Calu3 (cell line): ENCODE results near the gene ASTN2. TPM values are rescaled to one million over a fixed set of nuclear protein-coding genes. Genes with fewer than 3 reads are reported as not detected.

Source experiments
- BruUV-seq: library from RNA; stranded (reverse); fragments of 400-500 nt; replicated peaks from 2 replicates; lab custom pipeline; 2021; lab: Mats Ljungman, UMichigan
- CTCF ChIA-PET: fragments of 300-600 bp; sonication (Branson Sonifier 250); formaldehyde crosslinking; loops from one replicate; lab custom pipeline; 2022; ENCODE audit warnings: antibody characterized with exemption; lab: Charles Lee
- DNase-seq: peaks from one replicate; pipeline ENCODE4 v3.0.0; 2022
- H3K27ac Mint-ChIP-seq: one replicate; pipeline ENCODE4 v1.8.0; 2022; ENCODE audit warnings: mixed read lengths; ENCODE audit not compliant: unreplicated experiment
- H3K27me3 Mint-ChIP-seq: one replicate; pipeline ENCODE4 v1.8.0; 2022; ENCODE audit warnings: mixed read lengths; ENCODE audit not compliant: unreplicated experiment
- H3K36me3 Mint-ChIP-seq: one replicate; pipeline ENCODE4 v1.8.0; 2022; ENCODE audit warnings: mild to moderate bottlenecking, moderate library complexity, mixed read lengths; ENCODE audit not compliant: insufficient read depth, unreplicated experiment
- H3K4me1 Mint-ChIP-seq: one replicate; pipeline ENCODE4 v1.8.0; 2022; ENCODE audit warnings: mild to moderate bottlenecking, low read depth, mixed read lengths; ENCODE audit not compliant: unreplicated experiment
- H3K4me3 Mint-ChIP-seq: one replicate; pipeline ENCODE4 v1.8.0; 2022; ENCODE audit warnings: mild to moderate bottlenecking, low read depth, moderate library complexity, mixed read lengths; ENCODE audit not compliant: unreplicated experiment
- H3K9me3 Mint-ChIP-seq: one replicate; pipeline ENCODE4 v1.8.0; 2022; ENCODE audit warnings: low read depth, mixed read lengths; ENCODE audit not compliant: unreplicated experiment
- CTCF ChIP-seq: fragments of 200-600 bp; IDR thresholded peaks from one replicate; pipeline ENCODE4 v1.8.0; 2022; ENCODE audit warnings: antibody characterized with exemption; ENCODE audit not compliant: unreplicated experiment
- intact Hi-C: fragments of 100-400 bp; cut with micrococcal nuclease; formaldehyde crosslinking; loops from one replicate; pipeline ENCODE4 v1.10.0; 2022; ENCODE audit not compliant: unreplicated experiment
- total RNA-seq: library from RNA; stranded (reverse); gene quantifications from 2 replicates; pipeline ENCODE4 v1.2.3, GENCODE V29; 2022

Gene ASTN2
- total RNA-seq, 1 experiment from 2014 or later = 1.7 TPM

- no TSS peak for BruUV-seq
- no peak for DNase-seq
- Mint-ChIP-seq H3K27ac (no peak overlapping the region), H3K36me3 (no peaks in the 10 kb centered on the region), H3K27me3 (no peaks in the 10 kb centered on the region), H3K4me1 (peaks cover 16% of the 10 kb centered on the region), H3K9me3 (peaks cover 2% of the 10 kb centered on the region), H3K4me3 (no peak overlapping the region)
- TF ChIP-seq CTCF = no peak
- CTCF ChIA-PET = interaction anchor here (1.2 kb wide), 1 partner anchor 973 kb away, joined by 3 read pairs; no protein-coding TSS in a partner anchor
- intact Hi-C loops = no loop called here
Measured at GRCh38 chr9:116564266-116564793, 850.5 kb downstream of the ASTN2 start.

GRCh38 chr9:116558818-116559540, 855.9 kb downstream of the ASTN2 start:
- no peak for DNase-seq
- H3K27ac Mint-ChIP-seq = no peak overlapping the region
- TF ChIP-seq CTCF = no peak
- no TSS peak for BruUV-seq
- peaks cover 2% of the 10 kb centered on the region for H3K9me3 Mint-ChIP-seq
- no peaks in the 10 kb centered on the region for H3K4me1 Mint-ChIP-seq
- CTCF ChIA-PET = no interaction called here
- H3K36me3 Mint-ChIP-seq = no peaks in the 10 kb centered on the region
- intact Hi-C loops = no loop called here
- H3K27me3 Mint-ChIP-seq = no peaks in the 10 kb centered on the region
- H3K4me3 Mint-ChIP-seq = no peak overlapping the region

GRCh38 chr9:116558035-116558434, 856.8 kb downstream of the ASTN2 start:
- CTCF ChIA-PET = no interaction called here
- no peak for DNase-seq
- TF ChIP-seq CTCF = no peak
- H3K4me3 Mint-ChIP-seq = no peak overlapping the region
- H3K4me1 Mint-ChIP-seq = no peaks in the 10 kb centered on the region
- no TSS peak for BruUV-seq
- no peaks in the 10 kb centered on the region for H3K27me3 Mint-ChIP-seq
- intact Hi-C loops = no loop called here
- no peaks in the 10 kb centered on the region for H3K36me3 Mint-ChIP-seq
- no peak overlapping the region for H3K27ac Mint-ChIP-seq
- peaks cover 2% of the 10 kb centered on the region for H3K9me3 Mint-ChIP-seq

GRCh38 chr9:116555556-116556155, 859.2 kb downstream of the ASTN2 start:
- H3K9me3 Mint-ChIP-seq = peaks cover 2% of the 10 kb centered on the region
- H3K36me3 Mint-ChIP-seq = no peaks in the 10 kb centered on the region
- CTCF ChIA-PET = interaction anchor here (0.6 to 0.7 kb wide), 2 partner anchors 48 to 69 kb away, joined by 3 to 14 read pairs; no protein-coding TSS in a partner anchor
- intact Hi-C loops = no loop called here
- no peak overlapping the region for H3K27ac Mint-ChIP-seq
- TF ChIP-seq CTCF = no peak
- no peak for DNase-seq
- H3K4me1 Mint-ChIP-seq = no peaks in the 10 kb centered on the region
- BruUV-seq = no TSS peak
- no peak overlapping the region for H3K4me3 Mint-ChIP-seq
- H3K27me3 Mint-ChIP-seq = no peaks in the 10 kb centered on the region
